Sigmoid colon (tissue), 7 donors: ENCODE data around the gene SCGN. TPM values are rescaled to one million over a fixed set of nuclear protein-coding genes. Genes with fewer than 3 reads are reported as not detected.

Source experiments
- DNase-seq: peaks from one replicate; pipeline ENCODE4 v3.0.0-alpha.2; 2019
- H3K27ac ChIP-seq, 4 donors: fragments of 200-600 bp; sonication (generic); one replicate each; pipeline ENCODE4 v1.5.1; 2016 to 2019; ENCODE audit warnings: mild to moderate bottlenecking in 1 of 4
- H3K27me3 ChIP-seq, 3 donors: fragments of 200-600 bp; sonication (generic); one replicate each; pipeline ENCODE4 v1.5.1; 2019; ENCODE audit warnings: mild to moderate bottlenecking in 1 of 3
- H3K36me3 ChIP-seq, 4 donors: fragments of 200-600 bp; sonication (generic); one replicate each; pipeline ENCODE4 v1.5.1; 2016 to 2019
- H3K4me1 ChIP-seq, 4 donors: fragments of 200-600 bp; sonication (generic); one replicate each; pipeline ENCODE4 v1.5.1; 2017 to 2019
- H3K4me3 ChIP-seq, 4 donors: fragments of 200-600 bp; sonication (generic); one replicate each; pipeline ENCODE4 v1.5.1; 2017 to 2019; ENCODE audit warnings: mild to moderate bottlenecking in 2 of 4, moderate library complexity in 1 of 4
- H3K9me3 ChIP-seq, 4 donors: fragments of 200-600 bp in 3 of 4; sonication (generic) in 3 of 4; one replicate each; pipeline versions ENCODE4 v1.5.1 to v1.6.1; 2013 to 2019
- CTCF ChIP-seq, 4 experiments: fragments of 450-650 bp in 3 of 4; fragments of 200-600 bp in 1 of 4; IDR thresholded peaks; one replicate each; pipeline ENCODE4 v1.5.1; 2016 to 2019; ENCODE audit warnings: antibody characterized with exemption in 4 of 4, mild to moderate bottlenecking in 3 of 4, moderate library complexity in 2 of 4
- EP300 ChIP-seq, 4 donors: sonication (generic); formaldehyde crosslinking; IDR thresholded peaks; one replicate each; pipeline ENCODE4 v1.6.1; 2017; ENCODE audit warnings: antibody characterized with exemption in 4 of 4
- POLR2A ChIP-seq, 2 donors: fragments of 450-650 bp; IDR thresholded peaks; one replicate each; pipeline ENCODE4 v1.6.1; 2016; ENCODE audit warnings: antibody characterized with exemption in 2 of 2, mild to moderate bottlenecking in 2 of 2, moderate library complexity in 2 of 2
- POLR2AphosphoS5 ChIP-seq, 4 donors: sonication (generic); formaldehyde crosslinking; IDR thresholded peaks; one replicate each; pipeline ENCODE4 v1.6.1; 2017; ENCODE audit warnings: antibody characterized with exemption in 4 of 4
- WGBS, 2 donors: extraction: QIAGEN DNeasy Blood & Tissue Kit; methylation state at CpG; one replicate each; pipeline ENCODE4 v1.1.7; 2013; 5-methylcytosine and 5-hydroxymethylcytosine counted together
- intact Hi-C: fragments of 100-400 bp; cut with DNase I; formaldehyde crosslinking; loops from one replicate; pipeline ENCODE4 v1.15.1; 2023
- polyA plus RNA-seq, 3 donors: library from polyadenylated mRNA; stranded (reverse); fragments of 200-250 nt; gene quantifications; one replicate each; pipeline ENCODE4 v1.2.3, GENCODE V29; 2013
- total RNA-seq, 4 donors: library from RNA; depleted of rRNA; stranded (reverse); fragments of >200 nt; gene quantifications; one replicate each; pipeline ENCODE4 v1.1.0, GENCODE V29; 2016
- donor health status: healthy with polysubstance abuse.
- donor health status: Bipolar disorder and iron deficiency.
- donor health status: healthy.

SCGN gene
- total and polyA plus RNA-seq, 7 donors = 4.8 to 22.5 (median 8.8) TPM

GRCh38 chr6:25727028-25727427 is 75.0 kb downstream of the SCGN start:
- no peak overlapping the region for H3K27ac ChIP-seq
- H3K27me3 ChIP-seq = peaks cover 0 to 4% (median 0%) of the 10 kb centered on the region in 3 donors
- H3K9me3 ChIP-seq = no peaks in the 10 kb centered on the region
- intact Hi-C loops = loop anchor here (10.0 kb wide), 1 partner anchor 268 kb away; no protein-coding TSS in a partner anchor
- H3K36me3 ChIP-seq = no peaks in the 10 kb centered on the region
- 91 to 92% methylated on average over 14 of the region's 14 CpGs for WGBS, 2 donors
- TF ChIP-seq POLR2AphosphoS5 (IDR thresholded peaks at IDR 0.05) (no peak), CTCF (IDR thresholded peaks at IDR 0.05) (no peak), POLR2A (IDR thresholded peaks at IDR 0.05) (no peak), EP300 (IDR thresholded peaks at IDR 0.05) (no peak)
- H3K4me1 ChIP-seq = no peaks in the 10 kb centered on the region
- no peak for DNase-seq
- no peak overlapping the region for H3K4me3 ChIP-seq

- H3K9me3 ChIP-seq = peaks cover 0 to 3% (median 0%) of the 10 kb centered on the region in 4 donors
- H3K36me3 ChIP-seq = no peaks in the 10 kb centered on the region
- H3K27ac ChIP-seq = no peak overlapping the region
- intact Hi-C loops = no loop called here
- H3K4me1 ChIP-seq = no peaks in the 10 kb centered on the region
- DNase-seq = no peak
- no peak overlapping the region for H3K4me3 ChIP-seq
- peaks cover 0 to 9% (median 0%) of the 10 kb centered on the region in 3 donors for H3K27me3 ChIP-seq
- TF ChIP-seq POLR2A (IDR thresholded peaks at IDR 0.05) (no peak), EP300 (IDR thresholded peaks at IDR 0.05) (no peak), CTCF (IDR thresholded peaks at IDR 0.05) (no peak)
- 96 to 97% methylated on average over 3 of the region's 3 CpGs for WGBS, 2 donors
These were observed 78.9 kb downstream of the SCGN start for GRCh38 chr6:25730907-25731306.

GRCh38 chr6:25731721-25732120 is 79.7 kb downstream of the SCGN start:
- WGBS, 2 donors = 96 to 98% methylated on average over 15 of the region's 15 CpGs
- TF ChIP-seq CTCF (IDR thresholded peaks at IDR 0.05) (no peak), EP300 (IDR thresholded peaks at IDR 0.05) (no peak), POLR2AphosphoS5 (IDR thresholded peaks at IDR 0.05) (no peak)
- H3K27me3 ChIP-seq = peaks cover 0 to 9% (median 0%) of the 10 kb centered on the region in 3 donors
- H3K36me3 ChIP-seq = no peaks in the 10 kb centered on the region
- peaks cover 0 to 3% (median 0%) of the 10 kb centered on the region in 4 donors for H3K9me3 ChIP-seq
- H3K27ac ChIP-seq = no peak overlapping the region
- intact Hi-C loops = no loop called here
- no peak for DNase-seq
- no peak overlapping the region for H3K4me3 ChIP-seq
- H3K4me1 ChIP-seq = no peaks in the 10 kb centered on the region

- WGBS, 2 donors = 61 to 86% methylated on average over 30 of the region's 30 CpGs
- DNase-seq = no peak
These were observed 80.6 kb downstream of the SCGN start for GRCh38 chr6:25732468-25733198.

More at GRCh38 chr6:25732468-25733198, 80.6 kb downstream of the SCGN start:
- Histone ChIP-seq H3K9me3 (peaks cover 0 to 6% (median 0%) of the 10 kb centered on the region in 4 donors), H3K36me3 (no peaks in the 10 kb centered on the region), H3K27ac (no peak overlapping the region), H3K27me3 (peaks cover 0 to 11% (median 0%) of the 10 kb centered on the region in 3 donors), H3K4me1 (no peaks in the 10 kb centered on the region), H3K4me3 (no peak overlapping the region)
- intact Hi-C loops = no loop called here
- TF ChIP-seq CTCF (IDR thresholded peaks at IDR 0.05) = no peak
- no peak for TF ChIP-seq POLR2A (IDR thresholded peaks at IDR 0.05)
- TF ChIP-seq EP300 (IDR thresholded peaks at IDR 0.05) = no peak
- no peak for TF ChIP-seq POLR2AphosphoS5 (IDR thresholded peaks at IDR 0.05)
